Common myeloid progenitor, CD34-positive (primary cell): ENCODE data around the gene SAMD3.

Experiments
- CTCF ChIA-PET: fragments of 350-600 bp; sonication (Branson Sonifier 250); formaldehyde crosslinking; loops from one replicate; lab custom pipeline; 2021; ENCODE audit warnings: antibody characterized with exemption; lab: Charles Lee
- POLR2A ChIA-PET: fragments of 350-600 bp; sonication (Branson Sonifier 250); formaldehyde crosslinking; loops from one replicate; lab custom pipeline; 2021; ENCODE audit warnings: antibody characterized with exemption; lab: Charles Lee
- DNase-seq, 3 donors: peaks; one replicate each; pipeline versions ENCODE4 v3.0.0 to v3.0.0-alpha.2; 2013
- H3K27ac ChIP-seq, 2 experiments: 1 replicate in 1 of 2; 2 replicates in 1 of 2; pipeline ENCODE4 v1.7.0; 2013; ENCODE audit warnings: inconsistent platforms in 2 of 2, low read length in 2 of 2, mild to moderate bottlenecking in 2 of 2, low read depth in 1 of 2, moderate library complexity in 1 of 2; ENCODE audit not compliant: severe bottlenecking in 2 of 2, insufficient read depth in 1 of 2, poor library complexity in 1 of 2
- H3K27me3 ChIP-seq, 5 experiments: replicated peaks in 2 of 5; 1 replicate in 3 of 5; 2 replicates in 2 of 5; pipeline versions ENCODE4 v1.6.1 to v1.7.0; 2013; ENCODE audit warnings: low read length in 4 of 5, mild to moderate bottlenecking in 2 of 5, moderate library complexity in 2 of 5, inconsistent platforms in 1 of 5; ENCODE audit not compliant: insufficient read depth in 5 of 5, control insufficient read depth in 4 of 5
- H3K36me3 ChIP-seq, 4 experiments: 1 replicate in 2 of 4; 2 replicates in 2 of 4; pipeline versions ENCODE4 v1.6.1 to v1.7.0; 2013; ENCODE audit warnings: low read length in 3 of 4, control low read depth in 1 of 4, mild to moderate bottlenecking in 1 of 4; ENCODE audit not compliant: control insufficient read depth in 4 of 4, insufficient read depth in 4 of 4
- H3K4me1 ChIP-seq, 4 experiments: 1 replicate in 3 of 4; 2 replicates in 1 of 4; pipeline versions ENCODE4 v1.6.1 to v1.7.1; 2013; ENCODE audit warnings: low read length in 3 of 4, mild to moderate bottlenecking in 3 of 4, control low read depth in 1 of 4, inconsistent platforms in 1 of 4, moderate library complexity in 1 of 4; ENCODE audit not compliant: control insufficient read depth in 4 of 4, insufficient read depth in 4 of 4; ENCODE audit errors: control extremely low read depth in 1 of 4
- H3K4me3 ChIP-seq, 7 experiments: 1 replicate in 4 of 7; 2 replicates in 3 of 7; pipeline versions ENCODE4 v1.5.1 to v1.7.0; 2013; ENCODE audit warnings: mild to moderate bottlenecking in 7 of 7, low read length in 6 of 7, moderate library complexity in 6 of 7, inconsistent platforms in 2 of 7, low read depth in 2 of 7, control low read depth in 1 of 7; ENCODE audit not compliant: insufficient read depth in 4 of 7, control insufficient read depth in 1 of 7; ENCODE audit errors: extremely low read depth in 1 of 7
- H3K9me3 ChIP-seq, 5 experiments: 1 replicate in 4 of 5; 2 replicates in 1 of 5; pipeline versions ENCODE4 v1.6.1 to v1.7.1; 2013; ENCODE audit warnings: low read length in 4 of 5, mild to moderate bottlenecking in 2 of 5, inconsistent platforms in 1 of 5, low read depth in 1 of 5, moderate library complexity in 1 of 5; ENCODE audit not compliant: control insufficient read depth in 4 of 5, insufficient read depth in 2 of 5; ENCODE audit errors: control extremely low read depth in 1 of 5
- WGBS: methylation state at CpG from one replicate; pipeline ENCODE4 v1.1.5; 2013; ENCODE audit not compliant: insufficient coverage; 5-methylcytosine and 5-hydroxymethylcytosine counted together

SAMD3 gene

DNA sequence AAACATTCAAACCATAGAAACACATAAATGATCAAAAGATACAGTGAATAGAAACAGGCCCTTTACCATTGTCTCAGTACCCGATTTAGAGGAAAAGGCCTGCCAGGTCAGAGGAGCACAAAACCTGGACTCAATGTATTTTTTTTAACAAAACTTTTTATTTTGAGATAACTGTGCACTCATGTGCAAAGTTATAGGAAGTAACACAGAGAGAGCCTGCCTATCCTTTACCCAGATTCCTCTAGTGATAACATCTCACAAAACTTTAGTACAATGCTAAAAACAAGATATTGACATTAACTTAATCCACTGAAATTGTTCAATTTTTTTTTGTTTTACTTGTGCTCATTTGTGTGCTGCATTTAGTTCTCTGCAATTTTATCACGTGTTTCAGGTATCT, 36.8 kb upstream of the SAMD3 start:
- no peak for DNase-seq
- POLR2A ChIA-PET: no interaction called here
- H3K4me3 ChIP-seq: no peak overlapping the region
- CTCF ChIA-PET: no interaction called here
- H3K36me3 ChIP-seq: no peaks in the 10 kb centered on the region
- no CpG with 5 or more reads among the region's 2 CpGs for WGBS
- no peak overlapping the region for H3K27ac ChIP-seq
- no peaks in the 10 kb centered on the region for H3K4me1 ChIP-seq
- H3K9me3 ChIP-seq: peaks cover 0 to 4% (median 3%) of the 10 kb centered on the region in 5 experiments
- H3K27me3 ChIP-seq: no peaks in the 10 kb centered on the region

DNA sequence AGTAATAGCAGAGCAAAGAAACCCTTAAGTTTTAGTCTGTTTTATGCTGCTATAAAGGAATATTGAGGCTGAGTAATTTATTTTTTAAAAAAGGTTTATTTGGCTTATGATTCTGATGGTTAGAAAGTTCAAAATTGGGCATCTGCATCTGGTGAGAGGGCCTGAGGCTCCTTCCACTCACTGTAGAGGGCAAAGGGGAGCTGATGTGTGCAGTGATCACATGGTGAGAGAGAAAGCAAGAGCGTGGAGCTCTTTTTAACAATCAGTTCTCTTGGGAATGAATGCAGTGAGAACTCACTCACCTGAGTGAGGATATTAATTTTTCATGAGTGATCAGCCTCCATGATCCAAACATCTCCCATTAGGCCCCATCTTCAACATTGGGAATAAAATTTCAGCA, 36.4 kb upstream of the SAMD3 start:
- DNase-seq: no peak
- H3K36me3 ChIP-seq: no peaks in the 10 kb centered on the region
- no peaks in the 10 kb centered on the region for H3K27me3 ChIP-seq
- no CpG with 5 or more reads among the region's 1 CpG for WGBS
- H3K27ac ChIP-seq: no peak overlapping the region
- ChIA-PET POLR2A (no interaction called here), CTCF (no interaction called here)
- H3K4me3 ChIP-seq: no peak overlapping the region
- peaks cover 0 to 4% (median 3%) of the 10 kb centered on the region in 5 experiments for H3K9me3 ChIP-seq
- H3K4me1 ChIP-seq: no peaks in the 10 kb centered on the region

DNA sequence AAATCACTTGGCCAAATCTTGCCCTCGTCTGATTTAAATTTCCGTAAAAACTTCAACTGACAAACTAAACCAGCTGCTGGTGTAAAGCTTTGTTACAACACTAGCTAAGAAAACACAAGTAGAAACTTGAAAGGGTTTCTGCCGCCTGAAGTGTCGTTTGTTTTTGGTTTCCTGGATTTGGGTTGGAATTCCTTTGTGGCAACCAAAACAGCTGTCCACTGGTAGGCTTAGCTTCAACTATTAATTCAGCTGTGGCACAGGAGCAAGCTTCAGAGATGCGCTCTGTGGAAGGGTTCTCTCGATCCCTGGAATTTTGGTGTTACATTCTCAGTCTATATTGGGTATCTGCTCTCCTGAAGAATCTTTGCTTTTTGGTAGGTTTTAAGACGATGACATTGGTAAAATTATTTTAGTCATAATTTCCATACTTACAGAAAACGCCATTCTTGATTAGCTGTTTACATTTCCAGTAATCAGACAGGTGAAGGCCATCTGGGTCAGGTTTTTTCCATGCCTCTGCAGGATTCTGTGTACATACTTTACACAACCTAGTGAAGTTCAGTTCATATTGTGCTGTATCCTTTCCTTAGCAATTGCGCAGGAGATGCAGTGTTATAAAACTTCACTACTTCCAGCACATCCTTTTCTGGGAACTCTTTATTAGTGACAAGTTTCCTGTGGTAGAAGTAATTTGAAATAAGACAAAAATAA, 29.9 kb upstream of the SAMD3 start:
- Histone ChIP-seq H3K27ac (no peak overlapping the region), H3K9me3 (peaks cover 0 to 3% (median 0%) of the 10 kb centered on the region in 5 experiments), H3K27me3 (no peaks in the 10 kb centered on the region), H3K36me3 (no peaks in the 10 kb centered on the region), H3K4me1 (no peaks in the 10 kb centered on the region), H3K4me3 (no peak overlapping the region)
- CTCF ChIA-PET: no interaction called here
- no peak for DNase-seq
- POLR2A ChIA-PET: interaction anchor here (0.7 kb wide), 1 partner anchor 19 kb away, joined by 4 read pairs; no protein-coding TSS in a partner anchor
- WGBS: 94% methylated on average over 3 of the region's 9 CpGs

DNA sequence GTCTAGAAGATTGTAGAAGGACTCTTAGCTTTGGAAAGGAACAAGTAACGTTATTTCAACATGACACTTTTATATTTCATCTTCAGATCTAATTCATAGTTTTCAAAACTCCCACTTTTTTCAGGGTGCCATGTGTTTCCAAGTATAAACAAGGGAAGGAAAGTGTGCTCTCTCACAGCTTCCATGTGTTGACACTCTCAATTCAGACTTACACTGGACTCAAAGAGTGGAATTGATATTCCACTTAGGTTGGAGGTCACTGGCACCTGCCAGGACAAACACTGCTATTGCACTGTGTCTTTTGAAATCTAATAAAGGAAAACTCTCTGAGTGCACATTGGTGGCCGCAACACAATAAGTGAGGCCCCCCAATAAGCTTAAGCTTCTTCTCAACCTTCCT, 22.5 kb upstream of the SAMD3 start:
- no peak overlapping the region for H3K4me3 ChIP-seq
- WGBS: 100% methylated on average over 1 of the region's 2 CpGs
- H3K27me3 ChIP-seq: no peaks in the 10 kb centered on the region
- H3K27ac ChIP-seq: no peak overlapping the region
- no peak for DNase-seq
- no peaks in the 10 kb centered on the region for H3K4me1 ChIP-seq
- POLR2A ChIA-PET: no interaction called here
- H3K36me3 ChIP-seq: no peaks in the 10 kb centered on the region
- CTCF ChIA-PET: no interaction called here
- H3K9me3 ChIP-seq: no peaks in the 10 kb centered on the region

DNA sequence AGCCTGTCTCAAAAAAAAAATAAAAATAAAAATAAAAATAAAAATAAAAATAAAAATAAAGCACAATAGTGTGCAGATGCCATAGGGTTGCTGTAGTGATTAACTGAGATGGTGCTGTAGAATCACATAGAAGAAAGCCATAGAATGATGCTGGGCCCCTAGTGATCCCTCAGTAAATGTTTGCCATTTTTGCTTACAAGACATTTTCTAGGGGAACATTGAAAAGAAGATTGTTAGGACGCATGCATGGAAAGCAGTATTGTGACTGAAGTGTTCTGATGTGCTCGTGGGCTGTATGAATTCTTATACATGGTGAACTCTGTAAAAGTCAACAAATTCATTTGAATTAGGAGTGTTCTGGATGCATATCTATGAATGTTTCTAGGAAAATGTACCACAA, 22.0 kb upstream of the SAMD3 start:
- H3K4me3 ChIP-seq: no peak overlapping the region
- CTCF ChIA-PET: no interaction called here
- no peaks in the 10 kb centered on the region for H3K4me1 ChIP-seq
- H3K27ac ChIP-seq: no peak overlapping the region
- no peak for DNase-seq
- no peaks in the 10 kb centered on the region for H3K27me3 ChIP-seq
- POLR2A ChIA-PET: no interaction called here
- H3K36me3 ChIP-seq: no peaks in the 10 kb centered on the region
- no peaks in the 10 kb centered on the region for H3K9me3 ChIP-seq
- 95% methylated on average over 2 of the region's 2 CpGs for WGBS

DNA sequence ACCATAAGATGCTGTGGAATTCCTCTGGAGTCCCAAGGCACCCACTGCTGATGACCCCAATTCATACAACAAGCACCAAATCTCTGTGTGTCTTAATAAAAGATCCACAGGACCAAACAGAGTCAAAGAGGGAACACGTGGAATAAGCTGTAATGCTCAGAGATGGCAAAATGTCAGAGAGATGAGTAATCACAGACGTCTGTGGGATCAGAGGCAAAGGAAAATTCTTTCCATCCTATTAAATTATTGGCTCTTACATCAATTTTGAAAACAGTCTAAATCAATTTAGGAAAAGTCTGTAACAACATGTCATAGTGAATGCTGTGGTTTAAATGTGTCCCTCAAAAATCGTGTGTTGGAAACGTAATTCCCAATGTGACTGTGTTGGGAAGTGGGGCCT, 17.5 kb upstream of the SAMD3 start:
- Histone ChIP-seq H3K4me3 (no peak overlapping the region), H3K27ac (no peak overlapping the region)
- DNase-seq: no peak

DNA sequence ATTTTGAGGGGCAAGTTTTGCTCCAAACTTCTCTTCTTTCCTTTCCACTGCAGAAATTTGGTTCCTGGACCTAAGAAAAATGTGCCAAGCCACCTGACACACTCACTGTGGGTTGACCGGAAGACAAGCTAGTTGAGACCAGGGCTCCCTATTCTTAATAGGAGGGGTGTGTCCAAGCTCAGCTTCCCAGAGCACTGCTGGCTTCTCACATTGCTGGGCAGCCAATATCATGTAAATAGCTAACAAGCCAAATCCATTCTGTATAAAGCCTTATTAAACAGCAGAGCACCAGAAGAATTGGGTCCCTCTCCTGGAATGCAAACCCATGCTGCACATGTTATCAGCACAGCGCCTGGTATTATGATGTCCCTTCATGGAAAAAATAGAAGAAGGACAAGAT, 17.0 kb upstream of the SAMD3 start:
- no peak overlapping the region for H3K27ac ChIP-seq
- no peaks in the 10 kb centered on the region for H3K4me1 ChIP-seq
- POLR2A ChIA-PET: no interaction called here
- H3K9me3 ChIP-seq: no peaks in the 10 kb centered on the region
- no peak for DNase-seq
- H3K36me3 ChIP-seq: no peaks in the 10 kb centered on the region
- H3K4me3 ChIP-seq: no peak overlapping the region
- CTCF ChIA-PET: no interaction called here
- 100% methylated on average over 2 of the region's 2 CpGs for WGBS
- no peaks in the 10 kb centered on the region for H3K27me3 ChIP-seq

More for the DNA sequence above, 17.5 kb upstream of the SAMD3 start:
- ChIA-PET POLR2A (no interaction called here), CTCF (no interaction called here)
- no peaks in the 10 kb centered on the region for H3K27me3 ChIP-seq
- 100% methylated on average over 2 of the region's 4 CpGs for WGBS
- H3K4me1 ChIP-seq: no peaks in the 10 kb centered on the region
- no peaks in the 10 kb centered on the region for H3K36me3 ChIP-seq
- H3K9me3 ChIP-seq: no peaks in the 10 kb centered on the region
